Stimulated activated CD4-positive, alpha-beta T cell treated with anti-CD3 and anti-CD28 coated beads, Interleukin-2, amount 100 ng/mL, for 4 hours (primary cell): Measurements from ENCODE around the gene IQCF2.
"Not testable (repeated sequence)": the region's sequence is repeated elsewhere in the genome, so short reads cannot be mapped to it uniquely, and the experiment has no call there.

Experiments
- DNase-seq: peaks from one replicate; pipeline ENCODE4 v3.0.0-alpha.2; 2020; ENCODE audit warnings: low read depth

Gene IQCF2

GRCh38 chr3:51860703-51861665 lies at the start of gene IQCF2:
Gene IQCF2 (plus strand): TSS chr3:51861615. CDS start chr3:51861667, 52 bp downstream.
- DNase-seq = no peak

- no peak for DNase-seq
These were observed 47.9 kb upstream of the IQCF2 start for GRCh38 chr3:51813539-51813938.

- DNase-seq = no peak
These were observed 47.4 kb upstream of the IQCF2 start for GRCh38 chr3:51814034-51814433.

- no peak for DNase-seq
These were observed 45.8 kb upstream of the IQCF2 start for GRCh38 chr3:51815614-51816013.

GRCh38 chr3:51816723-51817122 lies 44.7 kb upstream of the IQCF2 start:
- DNase-seq = no peak

- no peak for DNase-seq
These were observed 44.0 kb upstream of the IQCF2 start for GRCh38 chr3:51817375-51817774.

- DNase-seq = no peak
These were observed 42.3 kb upstream of the IQCF2 start for GRCh38 chr3:51819151-51819550.

- no peak for DNase-seq
These were observed 41.6 kb upstream of the IQCF2 start for GRCh38 chr3:51819709-51820406.

- no peak for DNase-seq
These were observed 33.1 kb upstream of the IQCF2 start for GRCh38 chr3:51828297-51828696.

GRCh38 chr3:51830345-51830744 lies 31.1 kb upstream of the IQCF2 start:
- DNase-seq = no peak

- no peak for DNase-seq
These were observed 30.5 kb upstream of the IQCF2 start for GRCh38 chr3:51830836-51831385.

- no peak for DNase-seq
These were observed 24.8 kb upstream of the IQCF2 start for GRCh38 chr3:51836606-51837005.

GRCh38 chr3:51845129-51845528 lies 16.3 kb upstream of the IQCF2 start:
- DNase-seq = no peak

GRCh38 chr3:51855411-51855810 lies 6.0 kb upstream of the IQCF2 start:
- not testable (repeated sequence) for DNase-seq

GRCh38 chr3:51862886-51863285 lies 1.5 kb downstream of the IQCF2 start:
- no peak for DNase-seq

- DNase-seq = not testable (repeated sequence)
These were observed 7.5 kb downstream of the IQCF2 start for GRCh38 chr3:51868896-51869295.

GRCh38 chr3:51869304-51869703 lies 7.9 kb downstream of the IQCF2 start:
- DNase-seq = no peak

- no peak for DNase-seq
These were observed 11.9 kb downstream of the IQCF2 start for GRCh38 chr3:51873253-51873766.

GRCh38 chr3:51873876-51874275 lies 12.5 kb downstream of the IQCF2 start:
- DNase-seq = no peak

- DNase-seq = no peak
These were observed 13.0 kb downstream of the IQCF2 start for GRCh38 chr3:51874411-51874810.

- DNase-seq = no peak
These were observed 13.5 kb downstream of the IQCF2 start for GRCh38 chr3:51874889-51875288.

- no peak for DNase-seq
These were observed 14.1 kb downstream of the IQCF2 start, which contains the start of gene IQCF5 for GRCh38 chr3:51875501-51875900. Gene IQCF5 (minus strand): TSS chr3:51875601. CDS start chr3:51875531, 70 bp downstream.
